Mucosa of descending colon (tissue), 3 donors: Measurements from ENCODE around the gene IL2RA. TPM values are rescaled to one million over a fixed set of nuclear protein-coding genes. Genes with fewer than 3 reads are reported as not detected.

Experiments
- ATAC-seq: fragments of 200-7000 bp; cut with Tn5 transposase; one replicate; pipeline ENCODE4 v1.9.1; 2020; ENCODE audit warnings: mild to moderate bottlenecking, moderate library complexity
- DNase-seq, 3 donors: peaks; one replicate each; pipeline ENCODE4 v3.0.0-alpha.2; 2020
- H3K36me3 ChIP-seq: fragments of 200-600 bp; one replicate; pipeline ENCODE4 v1.8.0; 2021; ENCODE audit warnings: low read depth, mild to moderate bottlenecking
- H3K4me1 ChIP-seq: fragments of 200-600 bp; one replicate; pipeline ENCODE4 v1.8.0; 2021; ENCODE audit warnings: low read depth, mild to moderate bottlenecking
- H3K4me3 ChIP-seq: fragments of 200-600 bp; one replicate; pipeline ENCODE4 v1.8.0; 2021; ENCODE audit warnings: mild to moderate bottlenecking
- H3K9me3 ChIP-seq: fragments of 200-600 bp; one replicate; pipeline ENCODE4 v1.8.0; 2021; ENCODE audit warnings: mild to moderate bottlenecking
- intact Hi-C, 2 donors: fragments of 100-400 bp; cut with DNase I in 1 of 2; cut with micrococcal nuclease in 1 of 2; formaldehyde crosslinking; loops; one replicate each; pipeline versions ENCODE4 v1.11.0 to v1.11.1; 2022; cut with DNase I, micrococcal nuclease
- total RNA-seq, 3 donors: library from RNA; stranded (reverse); fragmentation: NEBNext Ultra II Directional in 2 of 3; extraction: Animal tissue kit (Norgen Biotek cat#: 25700) in 2 of 3; gene quantifications; one replicate each; pipeline versions ENCODE4 v1.2.1 to v1.2.4, GENCODE V29; 2021 to 2023
- TF ChIP-seq, protein P1 (sequence below): fragments of 200-600 bp; IDR thresholded peaks from one replicate; pipeline ENCODE4 v1.8.0; 2022; ENCODE audit warnings: antibody characterized with exemption, mild to moderate bottlenecking
- donor health status: DM: no; HTN: no; CAD: no; lungs with moderate emphysema.
- donor health status: DM: no; HTN: no; CAD: no.
- donor health status: DM: no; HTN: yes; CAD: no.

Gene IL2RA
- total RNA-seq, 3 donors from 2014 or later = 1.2 to 3.7 (median 2.1) TPM

DNA sequence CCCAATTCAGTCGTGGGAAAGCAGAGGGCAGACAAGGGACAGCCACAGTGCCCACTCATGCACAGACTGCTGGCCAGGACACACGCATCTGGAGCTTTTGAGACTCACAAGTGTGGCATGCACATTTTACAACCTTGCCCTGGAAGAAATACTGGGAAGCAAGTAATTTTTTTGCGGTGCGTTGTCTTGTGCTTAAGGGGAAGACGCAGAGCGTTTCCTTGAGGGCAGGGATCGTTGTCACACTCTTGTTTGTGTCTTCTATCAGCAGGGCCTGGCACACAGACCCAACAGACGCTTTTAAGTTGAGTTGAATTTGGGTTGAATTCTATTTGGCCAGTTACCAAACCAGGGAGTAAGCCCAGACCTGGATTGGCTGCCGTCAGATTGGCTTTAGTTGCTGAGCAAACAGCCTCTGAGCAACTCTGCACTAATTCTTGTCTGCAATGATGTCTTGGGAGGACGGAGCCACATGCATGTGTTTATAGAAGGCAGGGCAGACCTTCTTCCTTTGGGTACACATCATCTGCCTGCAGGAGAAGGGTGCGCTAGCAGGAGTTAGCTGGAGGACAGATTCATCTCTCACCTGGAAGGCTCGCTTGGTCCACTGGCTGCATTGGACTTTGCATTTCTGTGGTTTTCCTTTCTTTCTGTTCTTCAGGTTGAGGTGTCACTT lies 38.4 kb downstream of the IL2RA start:
- Histone ChIP-seq H3K9me3 (no peaks in the 10 kb centered on the region), H3K36me3 (no peaks in the 10 kb centered on the region), H3K4me3 (no peak overlapping the region), H3K4me1 (no peaks in the 10 kb centered on the region)
- DNase-seq (no peak), ATAC-seq (no peak)
- TF ChIP-seq, protein P1, sequence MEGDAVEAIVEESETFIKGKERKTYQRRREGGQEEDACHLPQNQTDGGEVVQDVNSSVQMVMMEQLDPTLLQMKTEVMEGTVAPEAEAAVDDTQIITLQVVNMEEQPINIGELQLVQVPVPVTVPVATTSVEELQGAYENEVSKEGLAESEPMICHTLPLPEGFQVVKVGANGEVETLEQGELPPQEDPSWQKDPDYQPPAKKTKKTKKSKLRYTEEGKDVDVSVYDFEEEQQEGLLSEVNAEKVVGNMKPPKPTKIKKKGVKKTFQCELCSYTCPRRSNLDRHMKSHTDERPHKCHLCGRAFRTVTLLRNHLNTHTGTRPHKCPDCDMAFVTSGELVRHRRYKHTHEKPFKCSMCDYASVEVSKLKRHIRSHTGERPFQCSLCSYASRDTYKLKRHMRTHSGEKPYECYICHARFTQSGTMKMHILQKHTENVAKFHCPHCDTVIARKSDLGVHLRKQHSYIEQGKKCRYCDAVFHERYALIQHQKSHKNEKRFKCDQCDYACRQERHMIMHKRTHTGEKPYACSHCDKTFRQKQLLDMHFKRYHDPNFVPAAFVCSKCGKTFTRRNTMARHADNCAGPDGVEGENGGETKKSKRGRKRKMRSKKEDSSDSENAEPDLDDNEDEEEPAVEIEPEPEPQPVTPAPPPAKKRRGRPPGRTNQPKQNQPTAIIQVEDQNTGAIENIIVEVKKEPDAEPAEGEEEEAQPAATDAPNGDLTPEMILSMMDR = no peak
- intact Hi-C loops = no loop called here

DNA sequence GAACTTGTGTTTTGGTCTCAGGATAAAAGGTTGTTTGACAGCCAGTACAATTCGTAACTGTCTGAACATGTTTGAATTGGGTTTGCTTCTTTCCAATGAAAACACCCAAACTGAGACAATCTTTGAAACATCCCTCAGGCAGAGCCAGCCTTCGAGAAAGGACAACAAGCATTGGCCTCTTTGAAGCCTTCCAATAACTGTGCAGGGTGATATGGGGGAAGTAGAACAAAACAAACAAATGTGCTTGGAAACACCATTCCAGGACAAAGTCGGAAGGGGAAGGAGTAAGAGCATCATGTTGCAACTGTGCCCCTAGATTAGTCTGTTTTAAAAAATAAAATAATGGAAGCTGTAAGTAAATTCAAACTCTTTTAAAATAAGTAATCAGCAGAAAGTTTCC lies 39.5 kb downstream of the IL2RA start:
- TF ChIP-seq, protein P1 = no peak
- intact Hi-C loops = no loop called here
- no peak for DNase-seq
- no peak for ATAC-seq
- peaks cover 9% of the 10 kb centered on the region for H3K4me1 ChIP-seq
- no peaks in the 10 kb centered on the region for H3K36me3 ChIP-seq
- no peaks in the 10 kb centered on the region for H3K9me3 ChIP-seq
- no peak overlapping the region for H3K4me3 ChIP-seq

DNA sequence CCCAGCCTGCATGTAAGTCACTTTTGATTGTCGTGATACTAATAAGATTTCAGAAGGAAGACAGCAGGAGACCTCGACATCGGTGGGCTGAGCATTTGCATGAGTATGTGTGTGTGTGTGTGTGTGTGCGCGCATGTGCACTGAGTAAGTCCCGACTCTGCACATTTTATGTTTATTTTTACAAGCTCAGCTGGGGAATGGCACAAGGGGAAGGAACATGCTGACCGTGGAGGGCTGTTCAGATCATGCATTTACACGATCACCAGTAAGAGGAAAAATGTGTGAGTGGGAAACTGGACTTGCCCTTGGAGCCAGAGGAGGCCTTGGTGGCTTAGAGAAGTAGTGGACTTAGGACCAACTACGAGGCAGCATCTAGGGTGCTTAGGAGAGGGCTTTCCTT lies 41.3 kb downstream of the IL2RA start:
- intact Hi-C loops = no loop called here
- DNase-seq = no peak
- H3K4me1 ChIP-seq = peaks cover 9% of the 10 kb centered on the region
- H3K4me3 ChIP-seq = no peak overlapping the region
- TF ChIP-seq, protein P1 = no peak
- H3K9me3 ChIP-seq = no peaks in the 10 kb centered on the region
- ATAC-seq = no peak
- H3K36me3 ChIP-seq = no peaks in the 10 kb centered on the region

DNA sequence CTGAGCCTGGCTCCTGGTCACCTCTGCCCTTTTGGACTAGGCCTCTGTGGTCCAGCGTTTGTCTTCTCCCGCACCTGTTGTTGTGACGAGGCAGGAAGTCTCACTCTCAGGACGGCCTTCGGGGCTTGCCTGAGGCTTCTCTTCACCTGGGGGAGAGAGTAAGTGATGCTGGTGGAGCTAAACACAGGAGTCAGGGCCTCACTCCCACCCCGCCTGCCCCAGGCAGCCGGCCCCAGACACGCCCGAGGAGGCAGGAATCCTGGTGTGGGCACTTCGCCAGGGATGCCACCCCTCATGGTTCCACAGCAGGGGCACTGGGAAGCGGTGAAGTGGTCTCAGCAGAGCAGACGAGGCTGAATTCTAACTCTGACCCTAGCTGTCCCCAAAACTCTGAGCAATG lies 42.4 kb downstream of the IL2RA start:
- no peak overlapping the region for H3K4me3 ChIP-seq
- H3K4me1 ChIP-seq = peaks cover 9% of the 10 kb centered on the region
- H3K36me3 ChIP-seq = no peaks in the 10 kb centered on the region
- ATAC-seq (no peak), DNase-seq (no peak)
- no peaks in the 10 kb centered on the region for H3K9me3 ChIP-seq
- intact Hi-C loops = loop anchor here in 1 of 2 donors (10.0 kb wide), 1 partner anchor 65 kb away; the partner anchor contains the start of gene RBM17
- TF ChIP-seq, protein P1 = no peak

DNA sequence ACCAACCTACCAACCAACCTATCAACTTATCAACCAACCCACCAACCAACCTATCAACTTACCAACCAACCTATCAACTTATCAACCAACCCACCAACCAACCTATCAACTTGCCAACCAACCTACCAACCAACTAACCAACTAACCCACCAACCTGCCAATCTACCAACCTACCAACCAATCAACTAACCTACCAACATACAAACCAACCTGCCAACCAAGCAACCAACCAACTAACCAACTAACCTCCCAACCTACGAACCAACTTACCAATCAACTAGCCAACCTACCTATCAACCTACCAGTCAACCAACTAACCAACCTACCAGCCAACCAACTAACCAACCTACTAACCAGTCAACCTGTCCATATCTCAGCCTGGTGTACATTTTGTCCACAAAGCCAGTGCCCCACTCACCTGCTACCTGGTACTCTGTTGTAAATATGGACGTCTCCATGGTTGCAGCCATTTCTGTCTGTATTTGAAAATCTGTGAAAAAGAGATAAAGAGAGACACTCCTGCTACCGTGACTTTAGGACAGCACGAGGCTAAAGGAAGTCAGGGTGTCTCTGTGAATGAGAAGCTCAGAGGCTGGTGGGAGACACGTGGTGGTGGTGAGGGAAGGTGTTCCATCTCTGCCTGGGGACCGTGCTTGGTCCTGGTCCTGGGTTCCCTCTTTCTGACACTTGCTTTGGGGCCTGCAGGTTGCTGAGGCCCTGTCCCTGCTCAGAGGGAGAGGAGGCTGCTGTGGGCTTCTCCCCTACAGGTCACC lies 43.0 kb downstream of the IL2RA start:
- TF ChIP-seq, protein P1 = no peak
- Histone ChIP-seq H3K36me3 (no peaks in the 10 kb centered on the region), H3K4me3 (no peak overlapping the region), H3K9me3 (no peaks in the 10 kb centered on the region), H3K4me1 (peaks cover 13% of the 10 kb centered on the region)
- DNase-seq (no peak), ATAC-seq (no peak)
- intact Hi-C loops = loop anchor here in 1 of 2 donors (10.0 kb wide), 1 partner anchor 66 kb away; the partner anchor contains the start of gene RBM17
